GM12878 (cell line): ENCODE data around the gene LRP10. TPM values are rescaled to one million over a fixed set of nuclear protein-coding genes. Genes with fewer than 3 reads are reported as not detected.
"Not testable (repeated sequence)": the region's sequence is repeated elsewhere in the genome, so short reads cannot be mapped to it uniquely, and the experiment has no call there.

Experiments
- ATAC-seq: fragments of 200-7000 bp; cut with Tn5 transposase; 3 replicates; pipeline ENCODE4 v1.9.1; 2020; ENCODE audit warnings: mild to moderate bottlenecking, moderate library complexity
- BruUV-seq: library from RNA; stranded (reverse); fragments of 400-500 nt; replicated peaks from 2 replicates; lab custom pipeline; 2021; lab: Mats Ljungman, UMichigan
- CTCF ChIA-PET: fragments of 300-600 bp; sonication (Branson Sonifier 250); formaldehyde crosslinking; extraction: SDS; loops from one replicate; lab custom pipeline; 2021; ENCODE audit warnings: inconsistent platforms; lab: Yijun Ruan, JAX
- POLR2A ChIA-PET: fragments of 350-600 bp; formaldehyde crosslinking; extraction: SDS; loops from one replicate; lab custom pipeline; 2021; ENCODE audit warnings: inconsistent platforms; lab: Charles Lee
- RAD21 ChIA-PET: fragments of 300-600 bp; sonication (Branson Sonifier 250); formaldehyde crosslinking; loops from one replicate; lab custom pipeline; 2023; ENCODE audit warnings: antibody characterized with exemption; ENCODE audit not compliant: unreplicated experiment; lab: Charles Lee
- SMC1A ChIA-PET: fragments of 300-600 bp; sonication (Branson Sonifier 250); formaldehyde crosslinking; loops from one replicate; lab custom pipeline; 2023; ENCODE audit not compliant: unreplicated experiment, uncharacterized antibody; lab: Charles Lee
- DNase-seq: peaks from one replicate; pipeline ENCODE4 v3.0.0-alpha.2; 2011; ENCODE audit warnings: low read depth, low spot score
- FAIRE-seq: peaks from 3 replicates; lab custom pipeline; 2011; peaks lifted over from hg19 to GRCh38; lab: Jason Lieb, UNC
- H2AFZ ChIP-seq: 2 replicates; pipeline ENCODE4 v1.6.0; 2011; ENCODE audit warnings: low read depth, low read length, control low read depth; ENCODE audit not compliant: control insufficient read depth
- H3K27ac ChIP-seq: 2 replicates; pipeline ENCODE4 v1.5.1; 2011; ENCODE audit warnings: control low read depth; ENCODE audit not compliant: control insufficient read depth, insufficient read depth
- H3K27me3 ChIP-seq, 2 experiments: replicated peaks in 1 of 2; 2 replicates each; pipeline versions ENCODE4 v1.6.0 to v1.6.1; 2011; ENCODE audit warnings: low read length in 1 of 2; ENCODE audit not compliant: control insufficient read depth in 2 of 2, insufficient read depth in 2 of 2
- H3K36me3 ChIP-seq, 2 experiments: 2 replicates each; pipeline ENCODE4 v1.5.1; 2011; ENCODE audit warnings: low read length in 1 of 2; ENCODE audit not compliant: control insufficient read depth in 2 of 2, insufficient read depth in 2 of 2
- H3K4me1 ChIP-seq: 2 replicates; pipeline ENCODE4 v1.6.1; 2011; ENCODE audit warnings: mild to moderate bottlenecking, low read length, moderate library complexity, mixed read lengths; ENCODE audit not compliant: control insufficient read depth, insufficient read depth
- H3K4me2 ChIP-seq: 2 replicates; pipeline ENCODE4 v1.6.0; 2011; ENCODE audit warnings: control low read depth; ENCODE audit not compliant: control insufficient read depth, insufficient read depth
- H3K4me3 ChIP-seq: fragments of 200-600 bp; sonication (generic); 2 replicates; pipeline ENCODE4 v1.5.1; 2016
- H3K79me2 ChIP-seq: 2 replicates; pipeline ENCODE4 v1.6.0; 2011; ENCODE audit warnings: low read length; ENCODE audit not compliant: control insufficient read depth, insufficient read depth
- H3K9ac ChIP-seq: 2 replicates; pipeline ENCODE4 v1.8.0; 2011; ENCODE audit warnings: low read length, control low read depth, mixed read lengths; ENCODE audit not compliant: control insufficient read depth, insufficient read depth
- H3K9me3 ChIP-seq: replicated peaks from 3 replicates; pipeline ENCODE4 v1.5.1; 2011; ENCODE audit warnings: mild to moderate bottlenecking, low read length; ENCODE audit not compliant: control insufficient read depth, insufficient read depth
- H4K20me1 ChIP-seq: 2 replicates; pipeline ENCODE4 v1.6.0; 2011; ENCODE audit not compliant: control insufficient read depth, insufficient read depth
- E2F4 ChIP-seq: IDR thresholded peaks from 2 replicates; pipeline ENCODE4 v1.6.1; 2012; ENCODE audit warnings: low read depth, low read length, improper control_type of control experiment
- WGBS: methylation state at CpG from one replicate; pipeline ENCODE4 v1.1.6; 2016; ENCODE audit warnings: low lambda C conversion rate; ENCODE audit not compliant: insufficient replicate concordance, insufficient coverage; ENCODE audit errors: missing lambda C conversion rate; 5-methylcytosine and 5-hydroxymethylcytosine counted together
- in situ Hi-C: fragments of 300-500 bp; cut with MboI; formaldehyde crosslinking; loops from 9 replicates; pipeline ENCODE4 v1.14.3; 2018; ENCODE audit warnings: mixed read lengths
- intact Hi-C: fragments of 100-400 bp; cut with micrococcal nuclease; formaldehyde crosslinking; loops from one replicate; pipeline ENCODE4 v1.14.2; 2022; ENCODE audit not compliant: unreplicated experiment
- polyA plus RNA-seq, 11 experiments: library from polyadenylated mRNA; depleted of rRNA in 4 of 11; unstranded in 6 of 11; stranded (reverse) in 5 of 11; fragments of >200 nt; fragmentation: Nextera tagmentation in 4 of 11; fragmentation: Illumina TruSeq in 1 of 11; extraction: Ambion mirVana in 4 of 11; extraction: Trizol in 1 of 11; gene quantifications; 1 replicate in 1 of 11; 2 replicates in 10 of 11; pipeline versions ENCODE4 v1.2.1 to v1.2.3, GENCODE V29; 2011 to 2016; ENCODE audit warnings: inconsistent platforms in 2 of 11, missing spikeins in 2 of 11, low read depth in 1 of 11
- total RNA-seq, 4 experiments: library from RNA; depleted of rRNA in 3 of 4; stranded (reverse); fragments of >200 nt in 3 of 4; fragmentation: Illumina TruSeq in 1 of 4; extraction: Trizol in 1 of 4; gene quantifications; 2 replicates each; pipeline versions ENCODE4 v1.2.1 to v1.2.3, GENCODE V29; 2013 to 2021

LRP10 gene
- total and polyA plus RNA-seq, 10 of the 15 experiments (the other 5 are each of a cell fraction or from before 2014, with no cell fraction given) = 3.0 to 56.9 (median 20.9) TPM

GRCh38 chr14:22824711-22825359, 46.7 kb upstream of the LRP10 start (continued):
- TF ChIP-seq E2F4 = no peak

GRCh38 chr14:22829076-22829660, 42.4 kb upstream of the LRP10 start:
- FAIRE-seq, DNase-seq, ATAC-seq, H3K27me3 ChIP-seq, in situ Hi-C loops, H3K36me3 ChIP-seq, intact Hi-C loops, H3K9me3 ChIP-seq, H4K20me1 ChIP-seq: not testable (repeated sequence)
- ChIA-PET CTCF (interaction anchor here (1.0 to 6.4 kb wide), 5 partner anchors 10 to 154 kb away, joined by 3 to 55 read pairs (median 3); no protein-coding TSS in a partner anchor), SMC1A (interaction anchor here (0.7 to 4.1 kb wide), 8 partner anchors 15 to 29 kb away, joined by 3 to 20 read pairs (median 4); no protein-coding TSS in a partner anchor), POLR2A (interaction anchor here (0.6 to 0.9 kb wide), 4 partner anchors 10 to 248 kb away, joined by 3 to 5 read pairs (median 4); no protein-coding TSS in a partner anchor), RAD21 (interaction anchor here (0.6 to 2.5 kb wide), 7 partner anchors 17 to 101 kb away, joined by 3 to 7 read pairs (median 3); partner anchors contain the start of gene OXA1L)
- TSS peak; percentile 78 for BruUV-seq
- peak overlapping the region; percentile 75 for H3K4me2 ChIP-seq
- peaks cover 13% of the 10 kb centered on the region for H3K79me2 ChIP-seq
- H3K4me3 ChIP-seq = peak overlapping the region; percentile 98; the same call in 1 of the 2 replicates
- H3K9ac ChIP-seq = peak overlapping the region; percentile 49; the same call in 1 of the 2 replicates
- 79% methylated on average over 12 of the region's 12 CpGs for WGBS
- H3K27ac ChIP-seq = peak overlapping the region; percentile 41
- peaks cover 18% of the 10 kb centered on the region for H3K4me1 ChIP-seq
- peak overlapping the region; percentile 97 for H2AFZ ChIP-seq
